Fibroblast of skin of back (primary cell): Measurements from ENCODE around the gene OLFML2A.

Experiments used
- DNase-seq: peaks from one replicate; pipeline ENCODE4 v3.0.0-alpha.2; 2013

Gene OLFML2A

GRCh38 chr9:124799274-124800006 is 22.5 kb downstream of the OLFML2A start:
- no peak for DNase-seq

GRCh38 chr9:124800306-124801259 is 23.6 kb downstream of the OLFML2A start:
- DNase-seq, result no peak

GRCh38 chr9:124801356-124801755 is 24.4 kb downstream of the OLFML2A start:
- DNase-seq, result no peak

GRCh38 chr9:124802426-124802825 is 25.5 kb downstream of the OLFML2A start:
- DNase-seq, result no peak

GRCh38 chr9:124803911-124804310 is 27.0 kb downstream of the OLFML2A start:
- DNase-seq, result no peak

- DNase-seq, result no peak
These were observed 28.3 kb downstream of the OLFML2A start for GRCh38 chr9:124805186-124805585.

GRCh38 chr9:124808246-124808956 is 31.5 kb downstream of the OLFML2A start:
- DNase-seq, result no peak

- no peak for DNase-seq
These were observed 32.3 kb downstream of the OLFML2A start for GRCh38 chr9:124809211-124809610.

GRCh38 chr9:124809741-124810500 is 33.0 kb downstream of the OLFML2A start:
- DNase-seq, result no peak

GRCh38 chr9:124810663-124811355 is 33.9 kb downstream of the OLFML2A start:
- peak; percentile 96 for DNase-seq

GRCh38 chr9:124812441-124812876 is 35.5 kb downstream of the OLFML2A start:
- peak; percentile 100 for DNase-seq

- no peak for DNase-seq
These were observed 36.1 kb downstream of the OLFML2A start for GRCh38 chr9:124813041-124813440.

- no peak for DNase-seq
These were observed 36.7 kb downstream of the OLFML2A start for GRCh38 chr9:124813501-124814163.

GRCh38 chr9:124814164-124814535 is 37.2 kb downstream of the OLFML2A start:
- DNase-seq, result no peak

- DNase-seq, result no peak
These were observed 38.7 kb downstream of the OLFML2A start for GRCh38 chr9:124815601-124816000.

GRCh38 chr9:124818431-124819281 is 41.7 kb downstream of the OLFML2A start:
- DNase-seq, result peak; percentile 28

GRCh38 chr9:124820698-124821623 is 44.0 kb downstream of the OLFML2A start:
- DNase-seq, result no peak

GRCh38 chr9:124828489-124829333 is 51.8 kb downstream of the OLFML2A start:
- no peak for DNase-seq
